Endodermal cell (in vitro differentiated cells): ENCODE measurements around the gene GGA3. TPM values are rescaled to one million over a fixed set of nuclear protein-coding genes. Genes with fewer than 3 reads are reported as not detected.
"Not testable (repeated sequence)": the region's sequence is repeated elsewhere in the genome, so short reads cannot be mapped to it uniquely, and the experiment has no call there.

Experiments
- DNase-seq: peaks from one replicate; pipeline ENCODE4 v3.0.0-alpha.2; 2017
- H3K27ac ChIP-seq: 2 replicates; pipeline ENCODE4 v1.5.1; 2013; ENCODE audit warnings: mild to moderate bottlenecking, low read depth, low read length, moderate library complexity
- H3K27me3 ChIP-seq: 2 replicates; pipeline ENCODE4 v1.6.1; 2013; ENCODE audit warnings: mild to moderate bottlenecking, low read length, moderate library complexity; ENCODE audit not compliant: insufficient read depth, control insufficient read depth, poor library complexity, severe bottlenecking
- H3K36me3 ChIP-seq: 2 replicates; pipeline ENCODE4 v1.7.0; 2013; ENCODE audit warnings: mild to moderate bottlenecking, low read length, moderate library complexity; ENCODE audit not compliant: control insufficient read depth, insufficient read depth
- H3K4me1 ChIP-seq: one replicate; pipeline ENCODE4 v1.7.0; 2013; ENCODE audit warnings: low read length; ENCODE audit not compliant: control insufficient read depth, insufficient read depth
- H3K4me3 ChIP-seq: 2 replicates; pipeline ENCODE4 v1.5.1; 2013; ENCODE audit warnings: mild to moderate bottlenecking, low read length, moderate library complexity
- H3K9ac ChIP-seq: 2 replicates; pipeline ENCODE4 v1.6.1; 2013; ENCODE audit warnings: mild to moderate bottlenecking, low read length, moderate library complexity; ENCODE audit not compliant: poor library complexity, severe bottlenecking; ENCODE audit errors: extremely low read depth
- H3K9me3 ChIP-seq: 2 replicates; pipeline ENCODE4 v1.6.1; 2013; ENCODE audit warnings: mild to moderate bottlenecking, low read length, moderate library complexity; ENCODE audit not compliant: control insufficient read depth
- H3K27ac Mint-ChIP-seq: 2 replicates; pipeline ENCODE4 v1.8.0; 2020; ENCODE audit warnings: mixed read lengths
- H3K27me3 Mint-ChIP-seq: 2 replicates; pipeline ENCODE4 v1.8.0; 2021; ENCODE audit warnings: mild to moderate bottlenecking, mixed read lengths; ENCODE audit not compliant: insufficient read depth
- H3K36me3 Mint-ChIP-seq: 2 replicates; pipeline ENCODE4 v1.8.0; 2020; ENCODE audit warnings: low read depth, mixed read lengths
- H3K4me1 Mint-ChIP-seq: 2 replicates; pipeline ENCODE4 v1.8.0; 2020; ENCODE audit warnings: mixed read lengths
- H3K4me3 Mint-ChIP-seq: 2 replicates; pipeline ENCODE4 v1.8.0; 2020; ENCODE audit warnings: mild to moderate bottlenecking, moderate library complexity, mixed read lengths
- H3K9me3 Mint-ChIP-seq: 2 replicates; pipeline ENCODE4 v1.8.0; 2020; ENCODE audit warnings: mild to moderate bottlenecking, mixed read lengths
- WGBS, 2 experiments: methylation state at CpG; one replicate each; pipeline versions ENCODE4 v1.1.5 to v1.1.7; 2013; ENCODE audit warnings: missing lambda C conversion rate in 2 of 2, mixed read lengths in 1 of 2; ENCODE audit not compliant: insufficient coverage in 1 of 2, insufficient read length in 1 of 2; 5-methylcytosine and 5-hydroxymethylcytosine counted together
- total RNA-seq, 2 donors: library from RNA; stranded (reverse); fragmentation: NEBNext Ultra II Directional in 1 of 2; extraction: Animal tissue kit (Norgen Biotek cat#: 25700) in 1 of 2; gene quantifications; 2 replicates in 1 of 2; 3 replicates in 1 of 2; pipeline ENCODE4 v1.2.1, GENCODE V29; 2021
- TF ChIP-seq, protein P1 (sequence below): fragments of 200-600 bp; sonication (generic); conservative IDR thresholded peaks from 2 replicates; pipeline ENCODE4 v1.5.0; 2021; ENCODE audit warnings: antibody characterized with exemption, mild to moderate bottlenecking

GGA3 gene
- total RNA-seq, 2 donors from 2014 or later: 64.9 to 73.2 TPM

DNA sequence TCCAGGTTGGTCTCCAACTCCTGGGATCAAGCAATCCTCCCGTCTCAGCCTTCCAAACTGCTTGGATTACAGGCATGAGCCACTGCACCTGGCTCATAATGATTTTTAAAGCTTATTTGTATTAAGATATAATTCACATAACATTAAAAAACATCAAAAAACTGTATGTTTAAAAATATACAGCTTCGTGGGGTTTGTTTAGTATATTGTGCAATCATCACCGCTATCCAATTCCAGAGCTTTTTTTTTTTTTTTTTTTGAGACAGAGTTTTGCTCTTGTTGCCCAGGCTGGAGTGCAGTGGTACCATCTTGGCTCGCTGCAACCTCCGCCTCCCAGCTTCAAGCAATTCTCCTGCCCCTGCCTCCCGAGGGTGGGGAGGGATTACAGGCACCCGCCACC is 38.9 kb upstream of the GGA3 start:
- Mint-ChIP-seq H3K27ac (no peak overlapping the region), H3K4me1 (no peaks in the 10 kb centered on the region), H3K4me3 (no peak overlapping the region), H3K9me3 (no peaks in the 10 kb centered on the region), H3K36me3 (no peaks in the 10 kb centered on the region), H3K27me3 (no peaks in the 10 kb centered on the region)
- H3K27me3 ChIP-seq: no peaks in the 10 kb centered on the region
- 78 to 91% methylated on average over 4 to 5 of the region's 7 CpGs for WGBS, 2 experiments
- no peaks in the 10 kb centered on the region for H3K9me3 ChIP-seq
- TF ChIP-seq, protein P1, sequence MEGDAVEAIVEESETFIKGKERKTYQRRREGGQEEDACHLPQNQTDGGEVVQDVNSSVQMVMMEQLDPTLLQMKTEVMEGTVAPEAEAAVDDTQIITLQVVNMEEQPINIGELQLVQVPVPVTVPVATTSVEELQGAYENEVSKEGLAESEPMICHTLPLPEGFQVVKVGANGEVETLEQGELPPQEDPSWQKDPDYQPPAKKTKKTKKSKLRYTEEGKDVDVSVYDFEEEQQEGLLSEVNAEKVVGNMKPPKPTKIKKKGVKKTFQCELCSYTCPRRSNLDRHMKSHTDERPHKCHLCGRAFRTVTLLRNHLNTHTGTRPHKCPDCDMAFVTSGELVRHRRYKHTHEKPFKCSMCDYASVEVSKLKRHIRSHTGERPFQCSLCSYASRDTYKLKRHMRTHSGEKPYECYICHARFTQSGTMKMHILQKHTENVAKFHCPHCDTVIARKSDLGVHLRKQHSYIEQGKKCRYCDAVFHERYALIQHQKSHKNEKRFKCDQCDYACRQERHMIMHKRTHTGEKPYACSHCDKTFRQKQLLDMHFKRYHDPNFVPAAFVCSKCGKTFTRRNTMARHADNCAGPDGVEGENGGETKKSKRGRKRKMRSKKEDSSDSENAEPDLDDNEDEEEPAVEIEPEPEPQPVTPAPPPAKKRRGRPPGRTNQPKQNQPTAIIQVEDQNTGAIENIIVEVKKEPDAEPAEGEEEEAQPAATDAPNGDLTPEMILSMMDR: no peak
- no peaks in the 10 kb centered on the region for H3K4me1 ChIP-seq
- no peak overlapping the region for H3K4me3 ChIP-seq
- H3K9ac ChIP-seq: no peak overlapping the region
- DNase-seq: no peak
- H3K27ac ChIP-seq: no peak overlapping the region
- H3K36me3 ChIP-seq: no peaks in the 10 kb centered on the region

DNA sequence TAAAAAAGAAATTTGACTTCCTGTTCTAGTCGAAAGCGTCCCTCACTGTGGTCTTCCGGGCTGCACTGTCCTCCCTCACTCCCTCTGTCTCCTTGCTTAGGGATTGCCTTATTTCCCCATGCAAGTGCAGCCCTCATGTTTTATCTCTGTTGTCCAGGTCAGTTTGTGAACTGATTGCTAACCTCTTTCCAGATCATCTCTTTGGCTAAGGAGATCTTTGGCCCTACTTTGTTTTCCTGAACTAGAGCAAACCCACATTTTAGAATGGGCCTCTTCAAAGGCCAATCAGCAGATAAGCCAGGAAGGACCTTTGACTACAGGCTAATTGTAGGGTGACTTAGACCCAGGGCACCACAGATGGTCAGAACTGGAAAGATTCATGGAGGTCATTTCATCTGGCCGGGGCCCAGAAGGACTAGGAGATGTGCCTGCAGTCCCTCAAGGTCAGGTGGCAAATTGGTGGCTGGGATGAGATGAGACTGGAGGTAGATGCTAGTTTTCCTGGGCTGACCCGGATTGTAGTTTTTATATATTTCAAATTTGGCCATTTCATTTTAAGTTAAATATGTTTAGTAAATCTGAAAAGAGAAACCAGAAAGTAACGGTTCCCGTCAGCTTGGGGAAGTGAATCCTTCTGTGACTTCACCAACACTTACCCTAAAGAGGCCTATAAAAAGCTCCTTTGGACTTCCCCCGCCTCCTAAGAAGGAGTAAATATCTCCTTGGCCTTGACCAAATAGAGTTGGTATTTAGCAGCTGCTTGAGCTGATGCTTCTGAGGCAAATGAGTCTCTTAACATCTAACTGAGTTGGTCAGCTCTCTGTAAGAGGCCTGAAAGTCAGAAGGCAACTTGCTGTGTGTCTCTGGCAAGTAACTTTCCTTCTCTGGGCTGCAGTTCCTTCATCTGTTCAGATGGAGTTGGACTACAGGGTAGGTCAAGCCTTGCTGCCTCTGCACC is 34.1 kb upstream of the GGA3 start:
- 91 to 95% methylated on average over 3 to 8 of the region's 8 CpGs for WGBS, 2 experiments
- H3K4me1 ChIP-seq: no peaks in the 10 kb centered on the region
- no peak for DNase-seq
- no peak overlapping the region for H3K27ac ChIP-seq
- H3K9ac ChIP-seq: no peak overlapping the region
- no peak overlapping the region for H3K4me3 ChIP-seq
- H3K4me1 Mint-ChIP-seq: no peaks in the 10 kb centered on the region
- TF ChIP-seq, protein P1: no peak
- H3K36me3 ChIP-seq: no peaks in the 10 kb centered on the region
- H3K36me3 Mint-ChIP-seq: no peaks in the 10 kb centered on the region
- no peaks in the 10 kb centered on the region for H3K9me3 ChIP-seq
- H3K4me3 Mint-ChIP-seq: no peak overlapping the region
- H3K9me3 Mint-ChIP-seq: no peaks in the 10 kb centered on the region
- H3K27me3 Mint-ChIP-seq: peaks cover 1% of the 10 kb centered on the region
- no peak overlapping the region for H3K27ac Mint-ChIP-seq
- H3K27me3 ChIP-seq: no peaks in the 10 kb centered on the region

DNA sequence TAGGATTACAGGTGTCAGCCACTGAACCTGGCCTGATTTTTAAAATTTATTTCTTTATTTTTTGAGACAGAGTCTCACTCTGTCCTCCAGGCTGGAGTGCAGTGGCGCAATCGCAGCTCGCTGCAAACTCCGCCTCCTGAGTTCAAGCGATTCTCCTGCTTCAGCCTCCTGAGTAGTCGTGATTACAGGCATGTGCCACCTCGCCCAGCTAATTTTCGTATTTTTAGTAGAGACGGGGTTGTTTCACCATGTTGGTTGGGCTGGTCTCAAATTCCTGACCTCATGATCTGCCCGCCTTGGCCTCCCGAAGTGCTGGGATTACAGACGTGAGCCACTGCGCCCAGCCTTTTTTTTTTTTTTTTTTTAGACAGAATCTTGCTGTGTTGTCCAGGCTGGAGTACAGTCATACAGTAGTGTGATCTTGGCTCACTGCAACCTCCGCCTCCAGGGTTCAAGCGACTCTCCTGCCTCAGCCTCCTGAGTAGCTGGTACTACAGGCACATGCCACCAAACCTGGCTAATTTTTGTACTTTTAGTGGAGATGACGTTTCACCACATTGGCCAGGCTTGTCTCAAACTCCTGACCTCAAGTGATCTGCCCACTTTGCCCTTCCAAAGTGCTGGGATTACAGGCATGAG is 31.5 kb upstream of the GGA3 start:
- H3K9me3 Mint-ChIP-seq, H3K4me3 Mint-ChIP-seq, H3K4me3 ChIP-seq, H3K9me3 ChIP-seq, H3K4me1 ChIP-seq, H3K27me3 Mint-ChIP-seq, H3K27me3 ChIP-seq, H3K36me3 ChIP-seq, H3K4me1 Mint-ChIP-seq, DNase-seq, H3K27ac ChIP-seq, H3K9ac ChIP-seq, H3K36me3 Mint-ChIP-seq, H3K27ac Mint-ChIP-seq: not testable (repeated sequence)
- 85 to 87% methylated on average over 12 to 16 of the region's 16 CpGs for WGBS, 2 experiments
